ENCODE data around the gene HSD11B2.
A peak's percentile ranks its signal among the peaks of the same experiment; 100 is the strongest.

The HSD11B2 gene

DNA sequence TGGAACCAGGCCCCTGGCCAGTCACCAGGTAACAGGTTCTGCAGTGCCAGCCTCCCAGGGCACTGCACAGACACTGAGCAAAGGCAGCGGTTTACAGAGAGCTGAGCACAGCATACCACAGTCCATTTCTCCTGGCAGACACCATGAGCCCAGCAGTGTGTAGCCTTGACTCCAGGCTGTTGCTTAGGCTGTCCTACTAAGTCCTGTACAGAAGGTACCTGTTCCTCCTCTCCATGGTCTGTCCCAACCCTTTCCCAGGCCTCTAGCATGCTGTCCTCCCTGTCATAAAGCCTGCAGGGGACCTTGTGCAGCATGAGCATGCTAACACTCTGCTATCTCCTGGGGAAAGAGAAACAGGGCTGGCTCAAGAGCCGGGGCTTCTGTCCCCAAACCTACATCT is 30.0 kb downstream of the HSD11B2 start:
- DNase-seq, result no peak
- intact Hi-C loops (cut with DNase I), result loop anchor here (5.0 kb wide), 1 partner anchor 34 kb away; no protein-coding TSS in a partner anchor

DNA sequence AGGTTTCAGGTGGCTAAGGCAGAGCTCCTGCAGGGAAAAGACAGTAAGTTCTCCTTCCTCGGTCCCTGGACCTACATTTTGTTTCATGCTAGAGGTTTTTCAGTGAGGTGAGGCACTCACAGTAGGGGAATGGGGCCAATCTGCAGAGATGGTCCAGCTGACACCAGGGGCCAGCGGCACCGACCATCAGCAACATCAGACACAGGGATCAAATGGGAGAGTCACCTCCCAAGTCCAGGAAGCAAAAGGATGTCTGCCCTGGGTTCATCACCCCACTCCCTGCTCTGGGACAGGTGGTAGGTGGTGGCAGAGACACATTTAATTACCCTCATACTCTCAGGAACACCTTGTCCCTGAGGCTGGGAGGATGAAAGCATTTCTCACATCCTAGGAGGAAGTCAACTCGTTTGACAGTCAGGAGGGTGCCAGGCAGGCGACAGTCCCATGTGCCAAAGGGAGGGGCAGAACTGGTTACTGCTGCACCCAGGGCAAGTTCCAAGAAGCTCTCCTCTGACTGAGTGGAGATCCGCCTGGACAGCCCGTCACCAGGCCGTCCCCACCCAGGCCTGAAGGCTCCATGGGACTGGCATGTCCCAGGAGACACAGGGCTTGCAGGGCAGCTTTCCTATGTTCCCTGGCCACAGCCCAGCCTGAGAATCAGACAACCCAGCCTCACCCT is 30.8 kb downstream of the HSD11B2 start:
- intact Hi-C loops (cut with DNase I), result loop anchor here (5.0 kb wide), 1 partner anchor 34 kb away; no protein-coding TSS in a partner anchor
- DNase-seq, result peak in 38 of 42 donors; percentile 28 to 84 (median 66)

DNA sequence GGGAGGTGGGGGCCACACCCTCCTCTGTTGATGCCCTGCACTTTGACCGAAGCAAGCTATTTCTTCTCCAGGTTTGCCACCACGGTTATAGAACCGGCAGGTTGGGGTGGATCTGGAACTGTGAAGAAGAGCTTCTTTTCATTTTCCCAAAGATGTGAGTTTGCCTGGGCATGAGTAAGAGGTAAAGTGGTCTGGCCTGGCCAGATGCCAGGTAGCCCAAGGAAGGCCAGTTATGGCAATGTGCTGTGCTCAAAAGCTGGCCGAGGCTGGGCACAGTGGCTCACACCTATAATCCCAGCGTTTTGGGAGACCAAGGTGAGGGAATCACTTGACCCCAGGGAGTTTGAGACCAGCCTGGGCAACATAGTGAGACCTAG is 31.3 kb downstream of the HSD11B2 start:
- DNase-seq, result no peak
- intact Hi-C loops (cut with DNase I), result loop anchor here (5.0 kb wide), 1 partner anchor 35 kb away; no protein-coding TSS in a partner anchor

DNA sequence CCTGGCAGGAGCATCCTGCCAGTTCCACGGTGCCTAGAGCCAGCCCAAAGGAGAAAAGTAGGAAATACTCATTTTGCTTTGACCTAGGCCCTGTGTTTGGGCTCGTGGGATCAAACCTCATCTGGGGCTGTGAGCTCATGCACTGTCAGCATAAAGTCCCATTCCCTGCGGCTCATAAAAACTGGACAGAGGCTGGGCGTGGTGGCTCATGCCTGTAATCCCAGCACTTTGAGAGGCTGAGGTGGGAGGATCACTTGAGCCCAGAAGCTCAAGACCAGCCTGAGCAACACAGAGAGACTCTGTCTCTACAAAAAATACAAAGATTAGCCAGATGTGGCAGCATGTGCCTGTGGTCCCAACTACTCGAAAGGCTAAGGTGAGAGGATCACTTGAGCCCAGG is 32.1 kb downstream of the HSD11B2 start:
- intact Hi-C loops (cut with DNase I), result loop anchor here (5.0 kb wide), 1 partner anchor 36 kb away; no protein-coding TSS in a partner anchor
- no peak for DNase-seq

DNA sequence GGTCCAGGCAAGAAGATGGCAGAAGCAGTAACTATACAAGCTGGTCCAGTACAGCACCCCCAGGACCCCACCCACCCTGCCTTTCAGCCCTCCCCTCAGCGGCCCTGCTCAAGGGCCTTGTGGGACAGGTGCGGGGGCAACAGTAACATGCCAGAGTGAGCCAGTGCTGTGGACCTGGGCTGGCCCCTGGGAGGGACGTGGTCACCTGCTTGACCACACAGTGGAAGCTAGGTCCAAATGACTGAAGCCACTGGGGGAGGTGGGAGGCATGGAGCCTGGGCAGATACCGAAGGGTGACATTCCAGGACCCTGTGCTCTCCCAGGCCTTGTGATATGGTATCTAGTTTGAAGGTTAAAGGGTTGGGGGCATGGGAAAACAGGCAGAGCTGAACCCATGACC is 32.8 kb downstream of the HSD11B2 start:
- DNase-seq, result no peak
- intact Hi-C loops (cut with DNase I), result loop anchor here (5.0 kb wide), 1 partner anchor 36 kb away; no protein-coding TSS in a partner anchor

DNA sequence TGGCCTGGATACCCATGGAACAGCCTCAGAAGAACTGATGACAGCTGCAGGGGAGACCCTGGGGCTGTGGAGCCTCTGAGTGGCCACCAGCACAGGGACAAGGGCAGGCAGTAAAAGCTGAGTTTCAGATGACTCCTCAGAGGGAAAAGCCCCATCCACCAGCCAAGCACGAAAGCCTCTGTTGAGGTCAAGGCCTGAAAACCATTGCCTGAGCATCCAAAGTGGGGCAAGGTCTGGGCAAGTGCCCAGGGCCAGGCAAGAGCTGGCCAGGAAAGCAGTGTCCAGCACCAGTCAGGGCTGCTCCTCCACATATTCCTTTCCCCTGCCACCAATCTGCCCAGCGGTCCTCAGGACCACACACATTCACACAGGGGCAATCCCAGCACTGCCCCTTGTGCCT is 33.6 kb downstream of the HSD11B2 start:
- DNase-seq, result peak in 17 of 42 donors; percentile 38 to 71 (median 55)
- intact Hi-C loops (cut with DNase I), result loop anchor here (5.0 kb wide), 1 partner anchor 37 kb away; no protein-coding TSS in a partner anchor

DNA sequence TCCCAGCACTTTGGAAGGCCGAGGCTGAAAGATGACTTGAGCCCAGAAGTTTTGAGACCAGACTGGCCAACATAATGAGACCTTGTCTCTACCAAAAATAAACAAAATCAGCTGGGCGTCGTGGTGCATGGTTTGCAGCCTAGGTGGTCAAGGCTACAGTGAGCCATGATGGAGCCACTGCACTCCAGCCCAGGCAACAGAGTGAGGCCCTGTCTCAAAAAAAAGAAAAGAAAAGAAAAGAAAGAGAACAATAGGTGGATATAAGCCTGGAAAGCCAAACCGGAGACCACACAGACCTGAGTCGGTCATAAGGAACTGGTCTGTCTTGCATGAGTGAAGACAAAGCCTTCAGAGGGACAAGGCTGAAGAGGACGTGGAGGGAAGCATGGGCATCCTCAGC is 35.7 kb downstream of the HSD11B2 start:
- intact Hi-C loops (cut with DNase I), result no loop called here

DNA sequence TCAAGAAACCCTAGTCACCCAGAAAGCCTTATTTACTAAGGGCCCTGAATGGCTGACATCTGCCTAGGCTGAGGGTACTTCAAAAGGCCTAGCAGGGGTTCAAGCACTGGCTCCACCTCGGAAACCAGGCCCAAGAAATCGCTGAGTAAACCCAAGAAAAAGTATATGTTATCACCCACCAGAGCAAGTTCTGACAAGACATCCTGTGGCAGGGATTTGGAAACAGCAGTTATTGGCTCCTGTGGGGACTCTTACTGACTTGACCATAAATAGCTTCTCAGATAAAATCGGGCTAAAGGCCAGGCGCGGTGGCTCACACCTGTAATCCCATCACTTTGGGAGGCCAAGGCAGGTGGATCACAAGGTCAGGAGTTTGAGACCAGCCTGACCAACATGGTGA is 37.8 kb downstream of the HSD11B2 start:
- DNase-seq, result no peak
- intact Hi-C loops (cut with DNase I), result no loop called here

More for the DNA sequence above, 35.7 kb downstream of the HSD11B2 start:
- DNase-seq, result no peak

DNA sequence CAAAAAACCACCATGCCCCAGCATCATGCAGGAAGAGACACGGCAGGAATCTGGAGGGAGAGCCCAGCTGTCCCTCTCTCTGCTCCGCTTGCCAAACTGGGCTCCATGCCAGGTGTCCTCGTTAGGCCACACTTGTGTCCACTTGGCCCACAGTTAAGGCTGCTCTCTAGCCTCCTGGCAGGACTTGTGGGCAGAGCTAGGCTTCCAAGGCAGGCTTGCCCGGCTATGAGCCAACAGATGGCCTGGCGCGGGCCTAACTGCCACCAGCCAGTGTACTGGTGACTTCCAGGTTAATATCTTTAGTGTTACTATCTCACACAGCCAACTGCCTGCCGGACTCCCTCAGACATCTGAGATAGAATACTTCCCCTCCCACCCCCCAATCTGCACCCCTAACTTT is 39.4 kb downstream of the HSD11B2 start:
- DNase-seq, result peak; percentile 71 to 98 (median 94)
- intact Hi-C loops (cut with DNase I), result no loop called here

DNA sequence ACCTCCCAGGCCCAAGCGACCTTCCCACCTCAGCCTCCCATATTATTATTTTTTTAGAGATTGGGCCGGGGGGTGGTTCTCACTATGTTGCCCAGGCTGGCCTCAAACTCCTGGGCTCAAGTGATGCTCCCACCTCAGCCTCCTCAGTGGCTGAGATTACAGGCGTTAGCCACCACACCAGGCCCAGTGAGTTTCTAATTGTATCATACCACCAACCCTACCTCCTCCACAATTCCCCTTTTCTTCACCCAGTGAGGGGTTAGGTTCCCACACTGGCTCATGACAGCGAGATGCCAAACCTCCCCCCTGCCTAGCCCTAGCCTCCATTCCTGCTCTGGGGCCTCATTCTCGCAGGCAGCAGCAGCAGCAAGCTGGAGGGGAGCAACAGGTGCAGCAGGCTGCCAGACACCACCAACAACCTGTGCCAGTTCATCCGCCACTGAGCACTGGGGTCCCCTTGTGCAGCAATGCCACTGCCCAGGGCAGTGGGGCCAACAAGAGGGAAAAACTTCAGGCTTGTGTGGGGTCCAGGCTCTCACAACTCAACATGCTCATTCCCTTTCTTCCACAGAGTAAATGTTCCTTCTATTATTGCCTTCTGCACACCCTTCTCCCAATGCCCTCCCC is 41.0 kb downstream of the HSD11B2 start:
- intact Hi-C loops (cut with DNase I), result no loop called here
- no peak for DNase-seq

DNA sequence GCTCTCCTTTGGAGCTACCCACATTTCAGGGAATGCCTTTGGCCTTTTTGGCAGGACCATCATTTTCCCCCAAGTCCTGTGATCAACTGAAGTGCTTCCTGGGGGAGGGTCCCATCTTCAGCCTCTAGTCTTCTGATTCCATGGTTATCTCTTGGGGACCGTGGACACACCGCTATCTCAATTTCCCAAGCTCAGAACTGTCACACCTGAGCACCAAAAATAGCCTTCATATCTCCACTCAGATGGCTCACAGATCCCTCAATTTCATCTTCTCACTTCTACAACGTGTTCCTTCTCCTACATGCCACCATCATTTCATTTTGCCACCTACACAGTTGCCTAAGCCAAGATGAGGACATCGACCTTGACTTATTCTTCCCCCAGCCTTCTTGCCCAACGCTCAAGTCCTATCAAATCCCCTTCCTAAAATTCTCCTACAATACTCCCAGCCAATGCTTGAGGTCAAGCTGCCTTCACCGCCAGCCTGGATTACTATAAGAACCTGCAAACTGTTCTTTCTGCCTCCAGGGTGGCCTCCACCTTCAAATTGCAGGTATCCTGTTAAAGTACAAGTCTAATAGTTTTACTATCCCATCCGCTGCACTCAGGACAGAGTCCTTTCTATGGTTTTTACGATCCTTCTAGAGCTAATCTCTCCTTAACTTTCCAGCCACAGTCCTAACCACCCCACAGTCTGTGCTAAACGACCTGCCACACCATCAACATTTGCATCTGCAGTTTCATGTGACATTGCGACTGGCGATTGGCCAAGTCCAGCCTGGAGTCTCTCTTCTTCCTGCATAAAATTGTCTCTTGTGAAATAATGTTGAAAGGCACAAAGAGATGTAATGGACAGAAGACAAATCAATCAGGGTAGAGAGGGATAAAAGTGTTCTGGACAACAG is 43.9 kb downstream of the HSD11B2 start:
- no peak for DNase-seq
- intact Hi-C loops (cut with DNase I), result no loop called here

DNA sequence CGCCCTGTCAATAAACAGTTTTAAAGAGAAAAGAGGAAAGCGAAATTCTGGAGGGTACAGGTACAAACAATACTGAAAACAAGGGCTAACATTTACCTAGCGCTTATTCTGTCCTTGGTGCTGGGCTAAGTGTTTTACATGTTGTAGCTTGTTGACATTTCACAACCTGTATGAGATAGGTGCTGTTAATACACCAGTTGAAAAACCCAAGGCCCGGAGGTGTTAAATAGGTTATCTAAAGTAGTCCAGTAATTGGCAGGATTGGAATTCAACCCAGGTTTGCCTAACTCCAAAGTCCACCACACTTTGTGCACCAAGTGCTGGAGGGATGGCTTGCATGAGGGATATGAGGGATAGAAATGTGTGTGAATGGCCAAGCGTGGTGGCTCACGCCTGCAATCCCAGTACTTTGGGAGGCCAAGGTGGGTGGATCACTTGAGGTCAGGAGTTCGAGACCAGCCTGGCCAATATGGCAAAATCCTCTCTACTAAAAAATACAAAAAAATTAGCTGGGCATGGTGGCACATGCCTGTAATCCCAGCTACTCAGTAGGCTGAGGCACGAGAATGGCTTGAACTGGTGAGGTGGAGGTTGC is 47.1 kb downstream of the HSD11B2 start:
- intact Hi-C loops (cut with DNase I), result no loop called here
- no peak for DNase-seq

DNA sequence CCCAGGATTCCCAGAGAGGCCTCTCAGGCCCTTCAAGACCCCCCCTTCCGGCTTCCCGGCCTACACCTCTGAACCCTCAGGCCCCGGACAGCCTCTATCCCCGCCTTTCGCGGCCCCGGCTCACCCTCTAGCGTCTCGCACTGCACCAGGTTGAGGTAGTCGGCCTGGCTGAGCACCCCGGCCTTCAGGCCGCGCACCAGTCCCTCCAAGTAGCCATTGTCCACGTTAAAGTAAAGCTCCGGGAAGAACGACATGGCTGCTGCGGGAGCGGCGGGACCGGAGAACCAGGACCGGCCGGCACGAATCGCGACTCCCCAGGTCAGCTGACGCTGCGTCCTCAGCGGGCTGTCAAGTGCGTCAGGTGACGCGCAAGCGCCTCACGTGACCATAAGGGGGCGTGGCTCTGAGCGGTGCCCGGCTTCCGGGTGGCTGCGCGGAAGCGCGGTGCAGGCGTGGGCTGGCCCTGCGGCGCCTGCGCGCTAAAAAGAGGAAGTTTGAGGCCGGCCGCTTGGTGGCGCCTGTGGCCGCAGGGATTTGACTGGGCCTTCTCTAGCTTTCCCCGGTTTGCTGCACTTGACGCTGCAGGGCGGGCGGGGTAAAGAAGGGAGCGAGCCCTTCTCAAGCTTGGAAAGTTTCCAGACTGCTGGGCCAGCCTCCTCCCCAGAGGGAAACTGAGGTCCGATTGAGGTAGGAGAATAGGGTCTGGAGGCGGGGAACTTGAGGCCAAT is 50.1 kb downstream of the HSD11B2 start, which contains the start of gene ATP6V0D1:
TSS of gene ATP6V0D1 (minus strand) at position 325 of the 728 bp plus-strand sequence. CDS start at position 254, 71 bp downstream.
- DNase-seq, result peak; percentile 93 to 100 (median 98)
- intact Hi-C loops (cut with DNase I), result no loop called here

DNA sequence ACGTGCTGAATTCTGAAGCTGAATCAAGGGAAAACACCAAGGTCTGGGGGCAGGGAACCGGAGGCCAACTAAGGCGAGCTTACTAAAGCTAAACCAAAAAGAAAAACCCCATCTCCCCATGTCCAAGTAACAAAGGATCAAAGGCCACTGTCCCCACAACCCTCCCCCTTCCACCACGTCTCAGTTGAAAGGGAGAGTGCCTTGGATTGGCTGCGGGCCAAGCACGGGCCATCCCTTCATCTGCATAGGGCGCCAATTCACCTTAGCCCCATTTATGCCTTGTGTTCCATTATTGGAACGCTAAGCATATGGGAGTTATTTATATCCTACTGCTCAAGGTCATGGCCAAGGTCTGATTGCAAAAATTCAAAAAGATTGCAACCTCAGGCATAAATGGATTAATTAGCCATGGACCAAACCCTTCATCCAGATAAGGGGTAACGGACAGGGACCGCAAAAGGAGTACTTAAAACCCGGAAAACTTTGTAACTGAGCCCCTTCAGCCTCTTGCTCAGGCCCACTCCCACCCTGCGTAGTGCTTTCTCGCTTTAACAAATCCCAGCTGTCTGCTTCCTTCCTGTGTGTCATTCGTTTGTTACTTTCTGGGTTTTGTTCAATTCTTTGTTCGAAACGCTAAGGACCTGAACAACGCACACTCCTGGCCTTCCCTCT is 50.8 kb downstream of the HSD11B2 start:
- peak in 27 of 42 donors; percentile 11 to 69 (median 45) for DNase-seq
- intact Hi-C loops (cut with DNase I), result no loop called here

DNA sequence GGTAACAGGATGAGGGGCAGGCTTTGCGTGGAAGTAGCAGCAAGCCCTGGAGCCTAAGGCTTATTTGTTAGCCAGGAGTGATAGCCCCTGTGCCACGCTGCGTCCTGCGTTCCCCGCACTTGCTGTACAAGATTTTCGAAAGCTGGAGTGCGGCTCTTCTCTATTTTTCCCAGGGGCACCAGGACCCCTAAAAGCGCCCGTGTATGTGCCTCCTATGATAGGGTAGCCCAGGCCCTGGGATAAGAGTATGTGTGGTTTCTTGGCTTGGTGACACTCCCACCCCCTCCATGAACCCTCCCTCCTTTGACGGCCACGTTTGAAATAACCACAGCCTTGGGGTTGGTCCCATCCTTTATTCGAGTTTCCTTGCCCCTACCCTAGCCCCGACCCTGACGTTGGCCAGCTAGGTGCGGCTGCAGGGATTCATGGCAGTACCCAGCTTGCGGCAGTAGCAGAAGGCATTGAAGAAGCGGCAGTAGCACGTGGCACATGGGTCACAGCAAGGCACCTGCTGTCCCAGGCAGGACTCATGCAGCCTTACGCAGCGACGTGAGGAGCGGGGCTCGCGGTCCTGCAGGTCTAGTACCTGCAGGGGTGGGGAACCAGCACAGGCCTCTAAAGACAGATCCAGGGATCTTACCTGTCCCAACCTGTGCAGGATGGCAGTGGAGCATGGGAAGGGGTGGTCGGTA is 51.5 kb downstream of the HSD11B2 start:
- intact Hi-C loops (cut with DNase I), result no loop called here

DNA sequence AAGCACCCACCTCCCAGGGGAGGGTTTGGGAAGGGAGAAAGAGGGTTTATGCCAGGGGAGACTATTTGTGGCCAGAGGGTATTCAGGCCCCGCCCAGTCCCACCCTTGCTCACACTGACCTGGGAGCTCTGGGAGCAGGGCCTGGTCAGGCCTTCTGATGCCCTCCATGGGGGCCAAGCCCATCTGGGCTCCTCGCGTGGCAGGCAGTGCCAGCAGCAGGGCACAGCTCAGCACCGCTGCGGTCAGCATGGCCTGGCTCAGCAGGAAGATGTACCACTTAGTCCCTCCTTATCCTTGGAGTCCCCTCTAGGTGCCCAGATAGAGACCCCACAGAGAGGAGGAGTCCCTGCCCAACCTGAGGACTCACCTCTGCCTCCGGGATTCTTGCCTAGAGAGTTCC is 52.2 kb downstream of the HSD11B2 start, which contains the start of gene AGRP:
TSS of gene AGRP (minus strand) at position 398 of the 400 bp plus-strand sequence. CDS start at position 249, 149 bp downstream.
- intact Hi-C loops (cut with DNase I), result no loop called here
- no peak for DNase-seq

More for the DNA sequence above, 51.5 kb downstream of the HSD11B2 start:
- peak in 1 of 42 donors; percentile 10 for DNase-seq

Data from head of caudate nucleus (tissue), 42 donors.